Astrocyte (in vitro differentiated cells and primary cell): ENCODE measurements around the gene GRB7. TPM values are rescaled to one million over a fixed set of nuclear protein-coding genes. Genes with fewer than 3 reads are reported as not detected.
A peak's percentile ranks its signal among the peaks of the same experiment; 100 is the strongest.

Source experiments
- DNase-seq: peaks from one replicate; pipeline ENCODE4 v3.0.0-alpha.2; 2010; ENCODE audit warnings: low read depth
- FAIRE-seq: peaks from 2 replicates; lab custom pipeline; 2011; peaks lifted over from hg19 to GRCh38; lab: Jason Lieb, UNC
- H2AFZ ChIP-seq: 2 replicates; pipeline ENCODE4 v1.6.0; 2012; ENCODE audit warnings: low read depth, low read length, inconsistent platforms
- H3K27ac ChIP-seq: 2 replicates; pipeline ENCODE4 v1.5.1; 2011; ENCODE audit warnings: low read depth, low read length, inconsistent platforms
- H3K27me3 ChIP-seq: 2 replicates; pipeline ENCODE4 v1.6.0; 2011; ENCODE audit warnings: low read length, inconsistent platforms; ENCODE audit not compliant: insufficient read depth
- H3K36me3 ChIP-seq: 2 replicates; pipeline ENCODE4 v1.5.1; 2011; ENCODE audit warnings: low read length, inconsistent platforms; ENCODE audit not compliant: insufficient read depth
- H3K4me1 ChIP-seq: 2 replicates; pipeline ENCODE4 v1.5.1; 2011; ENCODE audit warnings: low read length, inconsistent platforms; ENCODE audit not compliant: insufficient read depth
- H3K4me2 ChIP-seq: 2 replicates; pipeline ENCODE4 v1.6.0; 2012; ENCODE audit warnings: low read length, inconsistent platforms
- H3K4me3 ChIP-seq: 2 replicates; pipeline ENCODE4 v1.5.1; 2011; ENCODE audit warnings: low read depth, mild to moderate bottlenecking, low read length, inconsistent platforms; ENCODE audit not compliant: insufficient read depth
- H3K79me2 ChIP-seq: 2 replicates; pipeline ENCODE4 v1.6.0; 2012; ENCODE audit warnings: mild to moderate bottlenecking, low read length, inconsistent platforms; ENCODE audit not compliant: insufficient read depth
- H3K9ac ChIP-seq: 2 replicates; pipeline ENCODE4 v1.6.0; 2012; ENCODE audit warnings: mild to moderate bottlenecking, low read length, inconsistent platforms
- H3K9me3 ChIP-seq: 2 replicates; pipeline ENCODE4 v1.5.1; 2012; ENCODE audit warnings: low read depth, mild to moderate bottlenecking, low read length, inconsistent platforms; ENCODE audit not compliant: insufficient read depth
- H4K20me1 ChIP-seq: 2 replicates; pipeline ENCODE4 v1.6.0; 2012; ENCODE audit warnings: low read length, inconsistent platforms; ENCODE audit not compliant: insufficient read depth
- H3K27ac Mint-ChIP-seq: one replicate; pipeline ENCODE4 v1.8.0; 2021; ENCODE audit warnings: mild to moderate bottlenecking, mixed read lengths; ENCODE audit not compliant: unreplicated experiment
- H3K27me3 Mint-ChIP-seq: one replicate; pipeline ENCODE4 v1.8.0; 2021; ENCODE audit warnings: low read depth, mixed read lengths; ENCODE audit not compliant: unreplicated experiment
- H3K36me3 Mint-ChIP-seq: one replicate; pipeline ENCODE4 v1.8.0; 2021; ENCODE audit warnings: low read depth, mixed read lengths; ENCODE audit not compliant: unreplicated experiment
- H3K4me1 Mint-ChIP-seq: one replicate; pipeline ENCODE4 v1.8.0; 2021; ENCODE audit warnings: low read depth, mixed read lengths; ENCODE audit not compliant: unreplicated experiment
- H3K4me3 Mint-ChIP-seq: one replicate; pipeline ENCODE4 v1.8.0; 2021; ENCODE audit warnings: mild to moderate bottlenecking, moderate library complexity, mixed read lengths; ENCODE audit not compliant: unreplicated experiment
- H3K9me3 Mint-ChIP-seq: one replicate; pipeline ENCODE4 v1.8.0; 2021; ENCODE audit warnings: mild to moderate bottlenecking, mixed read lengths; ENCODE audit not compliant: unreplicated experiment
- CTCF ChIP-seq: IDR thresholded peaks from 2 replicates; pipeline ENCODE4 v1.5.1; 2011; ENCODE audit warnings: low read depth, mild to moderate bottlenecking, inconsistent platforms, low read length, moderate library complexity; ENCODE audit not compliant: insufficient read depth
- EZH2 ChIP-seq: IDR thresholded peaks from 2 replicates; pipeline ENCODE4 v1.6.1; 2012; ENCODE audit warnings: mild to moderate bottlenecking, low read length, inconsistent platforms; ENCODE audit not compliant: insufficient read depth
- total RNA-seq: library from RNA; stranded (reverse); gene quantifications from 2 replicates; pipeline ENCODE4 v1.2.1, GENCODE V29; 2021

Gene GRB7
- total RNA-seq, 1 donor from 2014 or later, result 3.3 TPM

DNA sequence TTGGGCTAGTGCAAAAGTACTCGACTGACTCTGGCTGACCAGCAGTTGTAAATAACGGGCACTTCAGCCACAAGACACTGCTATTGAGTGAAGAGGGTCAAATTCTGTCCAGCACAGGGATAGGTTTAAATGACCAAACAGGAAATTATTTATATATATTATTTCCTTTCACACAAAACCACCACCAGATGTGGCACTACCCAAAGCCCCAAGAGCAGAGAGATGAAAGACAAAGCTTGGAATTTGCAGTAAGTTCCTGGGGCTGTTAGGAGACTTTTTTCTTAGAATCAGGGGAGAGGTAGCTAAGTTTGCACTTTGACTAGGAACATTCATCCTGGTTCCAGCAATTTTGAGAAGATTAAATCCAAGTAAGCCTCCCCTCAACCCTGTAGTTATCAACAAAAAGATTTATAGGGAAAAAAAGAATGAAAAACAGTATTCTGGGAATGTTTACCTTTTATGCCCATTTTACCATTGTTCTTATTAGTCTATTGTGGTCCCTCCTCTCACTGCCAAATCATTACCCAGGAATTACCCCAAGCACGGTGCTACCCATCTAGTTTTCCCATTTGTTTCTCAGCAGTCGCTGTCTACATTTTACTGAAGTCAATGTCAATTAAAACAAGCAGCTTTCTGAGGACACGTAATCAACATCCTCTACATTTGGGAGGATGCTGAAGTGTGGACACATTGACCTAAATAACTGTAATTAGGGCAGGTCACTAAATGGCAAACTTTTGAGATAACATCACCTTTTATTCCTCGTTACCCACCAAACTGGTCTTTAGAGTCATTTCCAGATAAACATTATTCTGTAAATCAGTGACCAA is 43.5 kb downstream of the GRB7 start:
- Histone ChIP-seq H3K4me3 (no peak overlapping the region), H3K9ac (no peak overlapping the region), H3K79me2 (no peaks in the 10 kb centered on the region), H3K27me3 (peaks cover 42% of the 10 kb centered on the region), H3K4me1 (no peaks in the 10 kb centered on the region), H3K4me2 (no peak overlapping the region), H2AFZ (no peak overlapping the region), H3K9me3 (no peaks in the 10 kb centered on the region), H3K36me3 (no peaks in the 10 kb centered on the region), H4K20me1 (no peaks in the 10 kb centered on the region), H3K27ac (no peak overlapping the region)
- DNase-seq (no peak), FAIRE-seq (no peak)
- TF ChIP-seq CTCF (no peak), EZH2 (no peak)
- Mint-ChIP-seq H3K9me3 (no peaks in the 10 kb centered on the region), H3K27me3 (peaks cover 8% of the 10 kb centered on the region), H3K36me3 (no peaks in the 10 kb centered on the region), H3K27ac (no peak overlapping the region), H3K4me3 (no peak overlapping the region), H3K4me1 (no peaks in the 10 kb centered on the region)

DNA sequence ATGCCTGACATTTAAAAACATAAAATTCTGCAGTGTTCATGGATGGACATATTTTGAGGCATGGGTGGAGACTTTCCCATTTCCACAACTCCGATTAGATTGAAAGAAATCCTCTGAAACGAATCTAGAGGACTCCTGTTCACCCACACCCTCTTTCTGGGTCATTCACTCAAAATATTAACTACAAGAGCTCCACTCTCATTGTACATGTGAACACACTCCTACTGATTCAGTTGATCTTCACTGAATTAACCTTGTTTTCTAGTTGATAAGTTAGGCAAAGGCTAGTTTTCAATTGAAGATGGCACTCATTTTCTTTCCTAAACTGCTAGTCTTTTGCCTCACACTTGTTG is 44.1 kb downstream of the GRB7 start:
- H3K27me3 Mint-ChIP-seq, result peaks cover 7% of the 10 kb centered on the region
- Histone ChIP-seq H3K79me2 (no peaks in the 10 kb centered on the region), H3K36me3 (no peaks in the 10 kb centered on the region), H3K4me2 (no peak overlapping the region), H3K9ac (no peak overlapping the region), H4K20me1 (no peaks in the 10 kb centered on the region), H3K27ac (no peak overlapping the region), H2AFZ (no peak overlapping the region), H3K4me1 (no peaks in the 10 kb centered on the region), H3K9me3 (no peaks in the 10 kb centered on the region), H3K27me3 (peaks cover 43% of the 10 kb centered on the region), H3K4me3 (no peak overlapping the region)
- DNase-seq, result no peak
- no peaks in the 10 kb centered on the region for H3K36me3 Mint-ChIP-seq
- no peaks in the 10 kb centered on the region for H3K9me3 Mint-ChIP-seq
- H3K4me3 Mint-ChIP-seq, result no peak overlapping the region
- FAIRE-seq, result no peak
- no peak overlapping the region for H3K27ac Mint-ChIP-seq
- H3K4me1 Mint-ChIP-seq, result no peaks in the 10 kb centered on the region
- TF ChIP-seq EZH2, result no peak

- Mint-ChIP-seq H3K4me1 (no peaks in the 10 kb centered on the region), H3K4me3 (no peak overlapping the region), H3K9me3 (no peaks in the 10 kb centered on the region), H3K27me3 (peaks cover 7% of the 10 kb centered on the region), H3K27ac (no peak overlapping the region), H3K36me3 (peaks cover under 1% of the 10 kb centered on the region)
- H3K36me3 ChIP-seq, result no peaks in the 10 kb centered on the region
- no peak overlapping the region for H3K4me3 ChIP-seq
- H3K27me3 ChIP-seq, result peaks cover 37% of the 10 kb centered on the region
- H3K9me3 ChIP-seq, result no peaks in the 10 kb centered on the region
- no peak overlapping the region for H2AFZ ChIP-seq
- no peak overlapping the region for H3K4me2 ChIP-seq
- H3K4me1 ChIP-seq, result no peaks in the 10 kb centered on the region
- no peaks in the 10 kb centered on the region for H4K20me1 ChIP-seq
- peak; percentile 56 for DNase-seq
- no peak overlapping the region for H3K27ac ChIP-seq
- TF ChIP-seq CTCF (no peak), EZH2 (no peak)
- no peaks in the 10 kb centered on the region for H3K79me2 ChIP-seq
- FAIRE-seq, result no peak
- no peak overlapping the region for H3K9ac ChIP-seq
Measured at GRCh38 chr17:39782481-39782880, 44.7 kb downstream of the GRB7 start.
